ENCODE data around the gene TRMT2B. TPM values are rescaled to one million over a fixed set of nuclear protein-coding genes. Genes with fewer than 3 reads are reported as not detected.

Gene TRMT2B
- total and polyA plus RNA-seq, 8 donors: 9.7 to 19.5 (median 13.4) TPM

GRCh38 chrX:100969936-100970335, 82.0 kb downstream of the TRMT2B start:
- DNase-seq: no peak
- no peak for ATAC-seq
- H3K27me3 ChIP-seq: no peaks in the 10 kb centered on the region
- H3K4me3 ChIP-seq: no peak overlapping the region
- no peaks in the 10 kb centered on the region for H3K36me3 ChIP-seq
- intact Hi-C loops (cut with DNase I): no loop called here
- no peaks in the 10 kb centered on the region for H3K4me1 ChIP-seq
- no peak for TF ChIP-seq CTCF (IDR thresholded peaks at IDR 0.05)
- no peak overlapping the region for H3K27ac ChIP-seq
- H3K9me3 ChIP-seq: no peaks in the 10 kb centered on the region

GRCh38 chrX:100969408-100969807, 82.5 kb downstream of the TRMT2B start, which contains the start of gene ARL13A:
Gene ARL13A, plus strand, starts transcription at chrX:100969708. Its CDS starts 3,982 bp downstream, at chrX:100973690.
- Histone ChIP-seq H3K4me1 (no peaks in the 10 kb centered on the region), H3K36me3 (no peaks in the 10 kb centered on the region), H3K9me3 (no peaks in the 10 kb centered on the region), H3K27ac (no peak within 1 kb of the TSS), H3K4me3 (no peak within 1 kb of the TSS), H3K27me3 (no peaks in the 10 kb centered on the region)
- intact Hi-C loops (cut with DNase I): no loop called here
- no peak for TF ChIP-seq CTCF (IDR thresholded peaks at IDR 0.05)
- ATAC-seq (no peak), DNase-seq (no peak)

GRCh38 chrX:100964362-100964761, 87.5 kb downstream of the TRMT2B start:
- DNase-seq: no peak
- no peak for ATAC-seq
- Histone ChIP-seq H3K36me3 (no peaks in the 10 kb centered on the region), H3K4me1 (no peaks in the 10 kb centered on the region), H3K4me3 (no peak overlapping the region), H3K9me3 (no peaks in the 10 kb centered on the region), H3K27me3 (no peaks in the 10 kb centered on the region), H3K27ac (no peak overlapping the region)
- no peak for TF ChIP-seq CTCF (IDR thresholded peaks at IDR 0.05)
- intact Hi-C loops (cut with DNase I): no loop called here

GRCh38 chrX:100962811-100963210, 89.1 kb downstream of the TRMT2B start:
- H3K9me3 ChIP-seq: no peaks in the 10 kb centered on the region
- no peak for DNase-seq
- no peaks in the 10 kb centered on the region for H3K4me1 ChIP-seq
- no peaks in the 10 kb centered on the region for H3K36me3 ChIP-seq
- no peak for TF ChIP-seq CTCF (IDR thresholded peaks at IDR 0.05)
- H3K4me3 ChIP-seq: no peak overlapping the region
- H3K27ac ChIP-seq: no peak overlapping the region
- intact Hi-C loops (cut with DNase I): no loop called here
- H3K27me3 ChIP-seq: no peaks in the 10 kb centered on the region
- no peak for ATAC-seq

Other genes with a start within 250 kb of the TRMT2B start
- 10 to 100 TPM; 17.2 to 17.6 TPM for gene CSTF2, start 231.7 kb downstream of the TRMT2B start, total RNA-seq
- gene CSTF2, start 231.7 kb downstream of the TRMT2B start, polyA plus RNA-seq (ENCODE audit: insufficient read length in 6 of 6): 10 to 100 TPM; 20.3 to 22.9 (median 21.9) TPM
- not detected for gene NOX1, start 177.8 kb downstream of the TRMT2B start, total RNA-seq
- gene NOX1, start 177.8 kb downstream of the TRMT2B start, polyA plus RNA-seq (ENCODE audit: insufficient read length in 6 of 6): 1 to 10 TPM in 2 of 6 donors, under 1 TPM in 4; 0.37 to 1.1 (median 0.73) TPM
- gene XKRX, start 123.2 kb downstream of the TRMT2B start, total RNA-seq: 10 to 100 TPM in 1 of 2 donors, 1 to 10 TPM in 1; 7.4 to 14.3 TPM
- gene XKRX, start 123.2 kb downstream of the TRMT2B start, polyA plus RNA-seq (ENCODE audit: insufficient read length in 6 of 6): 1 to 10 TPM; 1.7 to 3.6 (median 2.4) TPM
- not detected for gene ARL13A, start 82.4 kb downstream of the TRMT2B start, total RNA-seq
- gene ARL13A, start 82.4 kb downstream of the TRMT2B start, polyA plus RNA-seq (ENCODE audit: insufficient read length in 6 of 6): 1 to 10 TPM in 1 of 6 donors, under 1 TPM in 5; 0.35 to 1.2 (median 0.58) TPM
- gene TMEM35A, start 26.8 kb upstream of the TRMT2B start, total RNA-seq: 1 to 10 TPM; 1.2 to 1.6 TPM
- 10 to 100 TPM in 5 of 6 donors, 1 to 10 TPM in 1; 9.7 to 17.0 (median 12.9) TPM for gene TMEM35A, start 26.8 kb upstream of the TRMT2B start, polyA plus RNA-seq (ENCODE audit: insufficient read length in 6 of 6)
- gene CENPI, start 46.1 kb upstream of the TRMT2B start, total RNA-seq: 1 to 10 TPM; 3.5 to 5.2 TPM
- gene CENPI, start 46.1 kb upstream of the TRMT2B start, polyA plus RNA-seq (ENCODE audit: insufficient read length in 6 of 6): 10 to 100 TPM in 4 of 6 donors, 1 to 10 TPM in 2; 8.7 to 16.2 (median 11.0) TPM
- under 1 TPM; 0.08 to 0.09 TPM for gene DRP2, start 167.7 kb upstream of the TRMT2B start, total RNA-seq
- 1 to 10 TPM; 1.4 to 2.3 (median 2.0) TPM for gene DRP2, start 167.7 kb upstream of the TRMT2B start, polyA plus RNA-seq (ENCODE audit: insufficient read length in 6 of 6)
- gene TAF7L, start 239.2 kb upstream of the TRMT2B start, total RNA-seq: not detected
- under 1 TPM; 0.25 to 0.89 (median 0.39) TPM for gene TAF7L, start 239.2 kb upstream of the TRMT2B start, polyA plus RNA-seq (ENCODE audit: insufficient read length in 6 of 6)